K562 (cell line): Measurements from ENCODE around the gene ZNF792. TPM values are rescaled to one million over a fixed set of nuclear protein-coding genes. Genes with fewer than 3 reads are reported as not detected.

ENCODE experiments used
- ATAC-seq: fragments of 200-7000 bp; cut with Tn5 transposase; 3 replicates; pipeline ENCODE4 v1.9.1; 2020; ENCODE audit warnings: moderate library complexity
- BruUV-seq: library from RNA; stranded (reverse); fragments of 400-500 nt; replicated peaks from 2 replicates; lab custom pipeline; 2021; lab: Mats Ljungman, UMichigan
- CTCF ChIA-PET: fragments of 300-600 bp; formaldehyde crosslinking; extraction: SDS; loops from one replicate; lab custom pipeline; 2021; ENCODE audit warnings: low intra/inter-chr PET ratio; lab: Yijun Ruan, JAX
- POLR2A ChIA-PET: fragments of 300-600, 350-650 bp; sonication (Branson Sonifier 250); formaldehyde crosslinking; extraction: SDS; loops from one replicate; lab custom pipeline; 2021; ENCODE audit warnings: antibody characterized with exemption, inconsistent platforms; lab: Yijun Ruan, JAX
- DNase-seq, 4 experiments: peaks; one replicate each; pipeline versions ENCODE4 v3.0.0 to v3.0.0-alpha.2; 2011 to 2018; ENCODE audit warnings: low spot score in 3 of 4, mixed read lengths in 3 of 4; ENCODE audit errors: extremely low read depth in 1 of 4
- FAIRE-seq: peaks from 2 replicates; lab custom pipeline; 2011; peaks lifted over from hg19 to GRCh38; lab: Jason Lieb, UNC
- H2AFZ ChIP-seq: 2 replicates; pipeline ENCODE4 v1.6.0; 2011; ENCODE audit warnings: low read depth, low read length, control low read depth, inconsistent platforms
- H3K27ac ChIP-seq: fragments of 200-600 bp; 3 replicates; pipeline ENCODE4 v1.8.0; 2011; ENCODE audit warnings: low read depth, mild to moderate bottlenecking, control low read depth, inconsistent platforms, low read length, moderate library complexity, mixed read lengths; ENCODE audit errors: extremely low read depth
- H3K27me3 ChIP-seq, 2 experiments: fragments of 300-600 bp in 1 of 2; 2 replicates in 1 of 2; 3 replicates in 1 of 2; pipeline versions ENCODE4 v1.6.0 to v1.8.0; 2011; ENCODE audit warnings: inconsistent platforms in 2 of 2, low read length in 2 of 2, mild to moderate bottlenecking in 1 of 2, mixed read lengths in 1 of 2, moderate library complexity in 1 of 2; ENCODE audit not compliant: control insufficient read depth in 2 of 2, insufficient read depth in 2 of 2
- H3K36me3 ChIP-seq: fragments of 300-600 bp; 3 replicates; pipeline ENCODE4 v1.8.0; 2011; ENCODE audit warnings: mild to moderate bottlenecking, low read length, inconsistent platforms; ENCODE audit not compliant: control insufficient read depth, insufficient read depth
- H3K4me1 ChIP-seq, 2 experiments: fragments of 200-600 bp in 1 of 2; replicated peaks in 1 of 2; 2 replicates in 1 of 2; 3 replicates in 1 of 2; pipeline versions ENCODE4 v1.5.1 to v1.8.0; 2011; ENCODE audit warnings: inconsistent platforms in 2 of 2, low read length in 2 of 2, mild to moderate bottlenecking in 1 of 2, mixed read lengths in 1 of 2, moderate library complexity in 1 of 2; ENCODE audit not compliant: control insufficient read depth in 2 of 2, insufficient read depth in 2 of 2
- H3K4me2 ChIP-seq: 2 replicates; pipeline ENCODE4 v1.6.1; 2011; ENCODE audit warnings: low read length, control low read depth, inconsistent platforms, mixed read lengths; ENCODE audit not compliant: insufficient read depth
- H3K4me3 ChIP-seq: fragments of 200-600 bp; sonication (generic), shearing (Covaris generic); 2 replicates; pipeline ENCODE4 v1.5.1; 2016; ENCODE audit warnings: control low read depth, inconsistent platforms
- H3K79me2 ChIP-seq: fragments of 200-600 bp; 3 replicates; pipeline ENCODE4 v1.8.0; 2011; ENCODE audit warnings: low read length, inconsistent platforms; ENCODE audit not compliant: control insufficient read depth, insufficient read depth
- H3K9ac ChIP-seq, 2 experiments: 2 replicates each; pipeline versions ENCODE4 v1.6.0 to v1.6.1; 2011; ENCODE audit warnings: low read depth in 2 of 2, low read length in 2 of 2, control low read depth in 1 of 2, inconsistent platforms in 1 of 2, mild to moderate bottlenecking in 1 of 2, mixed read lengths in 1 of 2; ENCODE audit not compliant: insufficient read depth in 1 of 2
- H3K9me1 ChIP-seq: one replicate; pipeline ENCODE4 v1.6.0; 2011; ENCODE audit warnings: inconsistent platforms, mild to moderate bottlenecking, low read length, moderate library complexity; ENCODE audit not compliant: control insufficient read depth, insufficient read depth
- H3K9me3 ChIP-seq: replicated peaks from 2 replicates; pipeline ENCODE4 v1.5.1; 2011; ENCODE audit warnings: low read depth, low read length, inconsistent platforms; ENCODE audit not compliant: control insufficient read depth, insufficient read depth
- H4K20me1 ChIP-seq: replicated peaks from 2 replicates; pipeline ENCODE4 v1.6.1; 2011; ENCODE audit warnings: low read length, inconsistent platforms, mixed read lengths; ENCODE audit not compliant: control insufficient read depth, insufficient read depth
- CBX3 ChIP-seq, 2 experiments: IDR thresholded peaks; 1 replicate in 1 of 2; 2 replicates in 1 of 2; pipeline ENCODE4 v1.6.1; 2012; ENCODE audit warnings: inconsistent platforms in 2 of 2, low read length in 2 of 2, borderline replicate concordance in 1 of 2, control low read depth in 1 of 2
- CBX8 ChIP-seq: fragments of 200-600 bp; sonication (generic); IDR thresholded peaks from 2 replicates; pipeline ENCODE4 v1.6.1; 2012; ENCODE audit warnings: borderline replicate concordance, mixed run types, low read depth, mild to moderate bottlenecking, moderate library complexity, mixed read lengths, low read length, control low read depth, inconsistent platforms; ENCODE audit not compliant: poor library complexity, severe bottlenecking; ENCODE audit errors: extremely low read depth
- CREBBP ChIP-seq: IDR thresholded peaks from one replicate; pipeline ENCODE4 v1.6.1; 2012; ENCODE audit warnings: low read depth, mild to moderate bottlenecking, control low read depth, inconsistent platforms, low read length
- CXXC5 ChIP-seq: fragments of 250-450 bp; sonication (Bioruptor Pico); IDR thresholded peaks from 2 replicates; pipeline ENCODE4 v1.8.0; 2022; ENCODE audit warnings: inconsistent platforms, mild to moderate bottlenecking, moderate library complexity
- DIDO1 ChIP-seq: fragments of 450-650 bp; IDR thresholded peaks from 2 replicates; pipeline ENCODE4 v1.6.1; 2016; ENCODE audit warnings: low read depth, missing biosample characterization, missing genetic modification characterization
- KAT7 ChIP-seq: sonication (generic); formaldehyde crosslinking; IDR thresholded peaks from 2 replicates; pipeline ENCODE4 v1.8.0; 2022; ENCODE audit warnings: missing genetic modification reagents, mild to moderate bottlenecking, borderline replicate concordance
- KDM4B ChIP-seq, 2 experiments: fragments of 450-650 bp in 1 of 2; sonication (generic) in 1 of 2; IDR thresholded peaks; 2 replicates each; pipeline ENCODE4 v1.6.1; 2016 to 2017; ENCODE audit warnings: borderline replicate concordance in 2 of 2, antibody characterized with exemption in 1 of 2, low read depth in 1 of 2, mild to moderate bottlenecking in 1 of 2
- MTA2 ChIP-seq: fragments of 450-650 bp; IDR thresholded peaks from 2 replicates; pipeline ENCODE4 v1.6.1; 2016; ENCODE audit warnings: low read depth
- PHF21A ChIP-seq: fragments of 450-650 bp; IDR thresholded peaks from 2 replicates; pipeline ENCODE4 v1.6.1; 2017; ENCODE audit warnings: low read depth, borderline replicate concordance
- PRMT5 ChIP-seq: sonication (generic); formaldehyde crosslinking; IDR thresholded peaks from 2 replicates; pipeline ENCODE4 v1.5.0; 2020; ENCODE audit warnings: missing genetic modification reagents
- RAD51 ChIP-seq: fragments of 450-650 bp; IDR thresholded peaks from 2 replicates; pipeline ENCODE4 v1.7.1; 2016; ENCODE audit warnings: low read depth, mild to moderate bottlenecking, borderline replicate concordance
- STAT5B ChIP-seq: fragments of 250-450 bp; sonication (Bioruptor Pico); IDR thresholded peaks from 2 replicates; pipeline ENCODE4 v1.8.0; 2021; ENCODE audit warnings: mild to moderate bottlenecking, inconsistent platforms
- TRIM24 ChIP-seq, 2 experiments: fragments of 450-650 bp; IDR thresholded peaks; 2 replicates each; pipeline ENCODE4 v1.6.1; 2016
- TRIM28 ChIP-seq: fragments of 450-650 bp; IDR thresholded peaks from 2 replicates; pipeline ENCODE4 v1.6.1; 2017
- ZKSCAN1 ChIP-seq: fragments of 150-350 bp; IDR thresholded peaks from 2 replicates; pipeline ENCODE4 v1.6.1; 2016; ENCODE audit warnings: low read depth, low read length
- ZNF175 ChIP-seq: fragments of 200-800 bp; sonication (Bioruptor generic); IDR thresholded peaks from 2 replicates; pipeline ENCODE4 v1.6.1; 2016; ENCODE audit warnings: low read depth, mild to moderate bottlenecking, missing genetic modification characterization, missing compliant biosample characterization
- ZNF445 ChIP-seq: fragments of 250-450 bp; sonication (Bioruptor Pico); IDR thresholded peaks from 2 replicates; pipeline ENCODE4 v1.4.0; 2020; ENCODE audit warnings: low read depth, mild to moderate bottlenecking, moderate library complexity
- ZNF639 ChIP-seq, 2 experiments: fragments of 200-800 bp in 1 of 2; sonication (Bioruptor generic) in 1 of 2; sonication (generic) in 1 of 2; formaldehyde crosslinking in 1 of 2; IDR thresholded peaks in 1 of 2; conservative IDR thresholded peaks in 1 of 2; 2 replicates each; pipeline versions ENCODE4 v1.5.0 to v1.6.1; 2016 to 2020; ENCODE audit warnings: missing compliant biosample characterization in 1 of 2, missing genetic modification characterization in 1 of 2, missing genetic modification reagents in 1 of 2
- ZSCAN32 ChIP-seq: fragments of 450-650 bp; formaldehyde crosslinking; IDR thresholded peaks from 2 replicates; pipeline ENCODE4 v1.4.0; 2020; ENCODE audit warnings: mild to moderate bottlenecking, moderate library complexity
- in situ Hi-C: fragments of 300-500 bp; cut with MboI; formaldehyde crosslinking; loops from 4 replicates; pipeline ENCODE4 v1.15.0; 2018; ENCODE audit warnings: inconsistent platforms, mixed read lengths
- intact Hi-C: fragments of 100-400 bp; cut with micrococcal nuclease; formaldehyde crosslinking; loops from 2 replicates; pipeline ENCODE4 v1.14.2; 2022
- polyA plus RNA-seq, 8 experiments: library from polyadenylated mRNA; depleted of rRNA in 4 of 8; stranded (reverse) in 5 of 8; unstranded in 3 of 8; fragments of >200 nt; fragmentation: Nextera tagmentation in 2 of 8; fragmentation: Illumina TruSeq in 1 of 8; extraction: Ambion mirVana in 2 of 8; extraction: Trizol in 1 of 8; gene quantifications; 2 replicates each; pipeline versions ENCODE4 v1.2.1 to v1.2.3, GENCODE V29; 2011 to 2014; ENCODE audit warnings: inconsistent platforms in 1 of 8, missing spikeins in 1 of 8
- total RNA-seq, 7 experiments: library from RNA; depleted of rRNA in 6 of 7; stranded (reverse); fragments of >200 nt in 6 of 7; fragmentation: Illumina TruSeq in 2 of 7; extraction: Trizol in 2 of 7; gene quantifications; 2 replicates each; pipeline versions ENCODE4 v1.2.1 to v1.2.3, GENCODE V29; 2011 to 2021; ENCODE audit warnings: low replicate concordance in 1 of 7
- TF ChIP-seq, protein P1 (sequence below): sonication (generic); formaldehyde crosslinking; IDR thresholded peaks from 2 replicates; pipeline ENCODE4 v1.8.0; 2023; ENCODE audit warnings: mild to moderate bottlenecking, missing genetic modification reagents

The ZNF792 gene
- total and polyA plus RNA-seq, 9 of the 15 experiments (the other 6 are each of a cell fraction or from before 2014, with no cell fraction given) = 3.3 to 16.5 (median 10.4) TPM

- Histone ChIP-seq H3K4me3 (no peak overlapping the region), H3K79me2 (peaks cover 7% of the 10 kb centered on the region; the same call in 2 of the 3 replicates), H3K27ac (no peak overlapping the region), H3K36me3 (peaks cover 35% of the 10 kb centered on the region), H2AFZ (no peak overlapping the region), H4K20me1 (no peaks in the 10 kb centered on the region), H3K9ac (no peak overlapping the region), H3K4me1 (no peaks in the 10 kb centered on the region), H3K4me2 (no peak overlapping the region), H3K9me1 (no peaks in the 10 kb centered on the region), H3K27me3 (no peaks in the 10 kb centered on the region), H3K9me3 (peaks cover 31% of the 10 kb centered on the region)
- POLR2A ChIA-PET = no interaction called here
- intact Hi-C loops = no loop called here
- ATAC-seq (no peak), FAIRE-seq (no peak), DNase-seq (no peak)
- BruUV-seq = no TSS peak
- in situ Hi-C loops = no loop called here
- CTCF ChIA-PET = no interaction called here
- TF ChIP-seq MTA2 (no peak), ZNF445 (CRISPR knock-in tag) (peak; percentile 77; the same call in 1 of the 2 replicates), ZNF639 (CRISPR knock-in tag; conservative IDR thresholded peaks at IDR 0.05 in 1 of 2, IDR thresholded peaks at IDR 0.05 in 1 of 2) (no peak), CBX8 (no peak), PRMT5 (CRISPR knock-in tag) (no peak), CREBBP (no peak), CXXC5 (CRISPR knock-in tag) (no peak), RAD51 (no peak), ZNF175 (CRISPR knock-in tag) (peak; percentile 92), TRIM24 (IDR thresholded peaks at IDR 0.05) (peak in 1 of 2 experiments; percentile 27; a peak in 1 of 4 replicates), DIDO1 (tag) (no peak), CBX3 (IDR thresholded peaks at IDR 0.05; ENCODE audit: borderline replicate concordance in 1 of 2, low read length in 2 of 2) (peak in 1 of 2 experiments; percentile 73; a peak in 1 of 3 replicates), ZSCAN32 (CRISPR knock-in tag) (no peak), STAT5B (CRISPR knock-in tag) (no peak), KDM4B (IDR thresholded peaks at IDR 0.05; ENCODE audit: borderline replicate concordance in 2 of 2, low read depth in 1 of 2) (no peak), PHF21A (no peak), TRIM28 (peak; percentile 67), ZKSCAN1 (no peak), KAT7 (no peak)
- TF ChIP-seq, protein P1, sequence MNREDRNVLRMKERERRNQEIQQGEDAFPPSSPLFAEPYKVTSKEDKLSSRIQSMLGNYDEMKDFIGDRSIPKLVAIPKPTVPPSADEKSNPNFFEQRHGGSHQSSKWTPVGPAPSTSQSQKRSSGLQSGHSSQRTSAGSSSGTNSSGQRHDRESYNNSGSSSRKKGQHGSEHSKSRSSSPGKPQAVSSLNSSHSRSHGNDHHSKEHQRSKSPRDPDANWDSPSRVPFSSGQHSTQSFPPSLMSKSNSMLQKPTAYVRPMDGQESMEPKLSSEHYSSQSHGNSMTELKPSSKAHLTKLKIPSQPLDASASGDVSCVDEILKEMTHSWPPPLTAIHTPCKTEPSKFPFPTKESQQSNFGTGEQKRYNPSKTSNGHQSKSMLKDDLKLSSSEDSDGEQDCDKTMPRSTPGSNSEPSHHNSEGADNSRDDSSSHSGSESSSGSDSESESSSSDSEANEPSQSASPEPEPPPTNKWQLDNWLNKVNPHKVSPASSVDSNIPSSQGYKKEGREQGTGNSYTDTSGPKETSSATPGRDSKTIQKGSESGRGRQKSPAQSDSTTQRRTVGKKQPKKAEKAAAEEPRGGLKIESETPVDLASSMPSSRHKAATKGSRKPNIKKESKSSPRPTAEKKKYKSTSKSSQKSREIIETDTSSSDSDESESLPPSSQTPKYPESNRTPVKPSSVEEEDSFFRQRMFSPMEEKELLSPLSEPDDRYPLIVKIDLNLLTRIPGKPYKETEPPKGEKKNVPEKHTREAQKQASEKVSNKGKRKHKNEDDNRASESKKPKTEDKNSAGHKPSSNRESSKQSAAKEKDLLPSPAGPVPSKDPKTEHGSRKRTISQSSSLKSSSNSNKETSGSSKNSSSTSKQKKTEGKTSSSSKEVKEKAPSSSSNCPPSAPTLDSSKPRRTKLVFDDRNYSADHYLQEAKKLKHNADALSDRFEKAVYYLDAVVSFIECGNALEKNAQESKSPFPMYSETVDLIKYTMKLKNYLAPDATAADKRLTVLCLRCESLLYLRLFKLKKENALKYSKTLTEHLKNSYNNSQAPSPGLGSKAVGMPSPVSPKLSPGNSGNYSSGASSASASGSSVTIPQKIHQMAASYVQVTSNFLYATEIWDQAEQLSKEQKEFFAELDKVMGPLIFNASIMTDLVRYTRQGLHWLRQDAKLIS = no peak
These were observed 10.9 kb downstream of the ZNF792 start for GRCh38 chr19:34953092-34953491.
